Measurements from ENCODE around the gene FAM76B. TPM values are rescaled to one million over a fixed set of nuclear protein-coding genes. Genes with fewer than 3 reads are reported as not detected.

FAM76B gene
- total and polyA plus RNA-seq, 2 of the 13 experiments (the other 11 are each of a cell fraction or from before 2014, with no cell fraction given), result 20.2 to 24.2 TPM

DNA sequence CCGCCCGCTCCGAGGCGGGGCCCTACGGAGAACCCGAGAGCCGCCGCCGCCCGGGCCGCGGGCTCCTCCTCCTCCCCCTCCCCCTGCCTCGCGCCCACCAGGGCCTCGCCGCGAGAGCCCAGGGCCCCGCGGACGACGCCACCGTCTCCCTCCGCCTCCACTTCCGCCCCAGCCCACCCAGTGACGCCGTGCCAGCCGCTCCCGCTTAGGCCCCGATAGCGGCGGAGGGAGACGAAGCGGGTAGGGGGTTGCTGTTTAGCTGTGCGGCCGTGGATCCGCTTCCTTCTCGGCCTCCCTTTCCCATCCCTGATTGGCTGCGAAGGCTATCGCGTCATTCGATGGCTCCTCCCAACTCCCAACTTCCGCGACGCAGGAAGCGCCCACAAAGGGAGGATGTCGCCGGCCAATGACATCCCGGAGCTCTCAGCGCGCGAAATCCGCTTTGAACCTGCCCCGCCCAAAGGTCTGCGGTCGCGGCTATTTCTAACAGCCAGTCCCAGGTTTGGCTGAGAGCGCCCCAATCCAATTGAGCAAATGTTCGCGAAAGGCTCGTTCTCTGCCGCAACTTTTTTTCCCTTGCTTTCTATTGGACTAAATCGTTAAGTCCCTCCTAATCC, at the start of gene FAM76B (continued):
- TF ChIP-seq ZNF460 (CRISPR knock-in tag; IDR thresholded peaks at IDR 0.05; ENCODE audit: borderline replicate concordance) (no peak), DPF2 (CRISPR knock-in tag; IDR thresholded peaks at IDR 0.05; ENCODE audit: borderline replicate concordance, low read depth) (no peak), NR3C1 (CRISPR knock-in tag; IDR thresholded peaks at IDR 0.05) (no peak), ZNF616 (CRISPR knock-in tag; IDR thresholded peaks at IDR 0.05; ENCODE audit: low read depth) (peak; percentile 75; the same call in 1 of the 2 replicates), KLF9 (CRISPR knock-in tag; IDR thresholded peaks at IDR 0.05; ENCODE audit: low read depth) (0 out of 2 replicates have a peak, but pooled peaks have one; percentile 24), FOXP1 (IDR thresholded peaks at IDR 0.05) (no peak), FOXP1 (CRISPR knock-in tag; IDR thresholded peaks at IDR 0.05) (peak; percentile 41; the same call in 1 of the 2 replicates), ZEB1 (IDR thresholded peaks at IDR 0.05; ENCODE audit: insufficient replicate concordance, low read depth) (peak; percentile 9), KAT2B (IDR thresholded peaks at IDR 0.05; ENCODE audit: borderline replicate concordance, low read depth, low read length) (no peak), SOX6 (IDR thresholded peaks at IDR 0.05) (no peak), SOX6 (CRISPR knock-in tag; IDR thresholded peaks at IDR 0.05) (peak; percentile 71), ZSCAN25 (CRISPR knock-in tag; IDR thresholded peaks at IDR 0.05) (peak; percentile 73; the same call in 1 of the 2 replicates), RFXAP (CRISPR knock-in tag; IDR thresholded peaks at IDR 0.05; ENCODE audit: borderline replicate concordance) (no peak; the same call in 1 of the 2 replicates), REL (CRISPR knock-in tag; conservative IDR thresholded peaks at IDR 0.05) (peak; percentile 48; the same call in 1 of the 2 replicates), SUZ12 (IDR thresholded peaks at IDR 0.05; ENCODE audit: low read depth, low read length) (no peak), GATAD2A (CRISPR knock-in tag; IDR thresholded peaks at IDR 0.05) (peak; percentile 82), PRDM10 (CRISPR knock-in tag; IDR thresholded peaks at IDR 0.05; ENCODE audit: low read depth) (peak; percentile 23; the same call in 1 of the 2 replicates), SIX1 (CRISPR knock-in tag; IDR thresholded peaks at IDR 0.05; ENCODE audit: borderline replicate concordance) (0 out of 2 replicates have a peak, but pooled peaks have one; percentile 34), ATF1 (CRISPR knock-in tag; IDR thresholded peaks at IDR 0.05) (no peak; the same call in 1 of the 2 replicates)
- TF ChIP-seq, protein P1, sequence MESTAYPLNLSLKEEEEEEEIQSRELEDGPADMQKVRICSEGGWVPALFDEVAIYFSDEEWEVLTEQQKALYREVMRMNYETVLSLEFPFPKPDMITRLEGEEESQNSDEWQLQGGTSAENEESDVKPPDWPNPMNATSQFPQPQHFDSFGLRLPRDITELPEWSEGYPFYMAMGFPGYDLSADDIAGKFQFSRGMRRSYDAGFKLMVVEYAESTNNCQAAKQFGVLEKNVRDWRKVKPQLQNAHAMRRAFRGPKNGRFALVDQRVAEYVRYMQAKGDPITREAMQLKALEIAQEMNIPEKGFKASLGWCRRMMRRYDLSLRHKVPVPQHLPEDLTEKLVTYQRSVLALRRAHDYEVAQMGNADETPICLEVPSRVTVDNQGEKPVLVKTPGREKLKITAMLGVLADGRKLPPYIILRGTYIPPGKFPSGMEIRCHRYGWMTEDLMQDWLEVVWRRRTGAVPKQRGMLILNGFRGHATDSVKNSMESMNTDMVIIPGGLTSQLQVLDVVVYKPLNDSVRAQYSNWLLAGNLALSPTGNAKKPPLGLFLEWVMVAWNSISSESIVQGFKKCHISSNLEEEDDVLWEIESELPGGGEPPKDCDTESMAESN (CRISPR knock-in tag; conservative IDR thresholded peaks at IDR 0.05), result no peak; the same call in 1 of the 2 replicates
- TF ChIP-seq, protein P2, sequence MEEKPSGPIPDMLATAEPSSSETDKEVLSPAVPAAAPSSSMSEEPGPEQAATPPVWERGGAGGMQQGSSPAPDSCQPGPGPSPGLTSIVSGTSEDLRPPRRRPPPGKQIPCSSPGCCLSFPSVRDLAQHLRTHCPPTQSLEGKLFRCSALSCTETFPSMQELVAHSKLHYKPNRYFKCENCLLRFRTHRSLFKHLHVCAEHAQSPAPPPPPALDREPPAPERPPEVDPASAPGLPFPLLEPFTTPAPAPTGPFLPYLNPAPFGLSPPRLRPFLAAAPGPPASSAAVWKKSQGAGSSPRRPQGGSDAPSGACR (CRISPR knock-in tag; IDR thresholded peaks at IDR 0.05), result 0 out of 2 replicates have a peak, but pooled peaks have one; percentile 30
- TF ChIP-seq, protein P3, sequence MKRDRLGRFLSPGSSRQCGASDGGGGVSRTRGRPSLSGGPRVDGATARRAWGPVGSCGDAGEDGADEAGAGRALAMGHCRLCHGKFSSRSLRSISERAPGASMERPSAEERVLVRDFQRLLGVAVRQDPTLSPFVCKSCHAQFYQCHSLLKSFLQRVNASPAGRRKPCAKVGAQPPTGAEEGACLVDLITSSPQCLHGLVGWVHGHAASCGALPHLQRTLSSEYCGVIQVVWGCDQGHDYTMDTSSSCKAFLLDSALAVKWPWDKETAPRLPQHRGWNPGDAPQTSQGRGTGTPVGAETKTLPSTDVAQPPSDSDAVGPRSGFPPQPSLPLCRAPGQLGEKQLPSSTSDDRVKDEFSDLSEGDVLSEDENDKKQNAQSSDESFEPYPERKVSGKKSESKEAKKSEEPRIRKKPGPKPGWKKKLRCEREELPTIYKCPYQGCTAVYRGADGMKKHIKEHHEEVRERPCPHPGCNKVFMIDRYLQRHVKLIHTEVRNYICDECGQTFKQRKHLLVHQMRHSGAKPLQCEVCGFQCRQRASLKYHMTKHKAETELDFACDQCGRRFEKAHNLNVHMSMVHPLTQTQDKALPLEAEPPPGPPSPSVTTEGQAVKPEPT (CRISPR knock-in tag; IDR thresholded peaks at IDR 0.05; ENCODE audit: low read depth), result 0 out of 2 replicates have a peak, but pooled peaks have one; percentile 67
